ENCODE measurements around the gene MPDZ. TPM values are rescaled to one million over a fixed set of nuclear protein-coding genes. Genes with fewer than 3 reads are reported as not detected.

MPDZ gene
- total RNA-seq, 1 donor from 2014 or later = 88.3 TPM

DNA sequence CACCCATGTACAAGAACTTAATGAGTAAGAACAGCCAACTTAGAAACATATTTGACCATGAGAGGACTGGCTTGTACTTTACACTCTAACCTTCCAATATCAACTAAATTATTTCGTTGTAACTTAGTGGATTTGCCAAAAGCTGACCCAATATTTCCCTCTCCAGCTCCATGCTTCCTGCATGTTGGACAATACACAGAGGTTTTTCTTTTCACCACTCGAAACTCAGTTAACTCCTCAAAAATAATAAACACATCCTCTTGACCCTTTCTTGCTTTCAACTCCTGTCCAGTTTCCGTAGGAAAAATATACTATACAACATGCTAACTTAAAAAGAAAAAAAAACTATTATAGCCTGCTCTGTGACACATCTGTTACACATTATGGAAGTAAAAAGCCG is 188.9 kb downstream of the MPDZ start:
- H3K27me3 Mint-ChIP-seq (ENCODE audit: insufficient read depth, low read depth) = peaks cover 2% of the 10 kb centered on the region
- TF ChIP-seq, protein P1, sequence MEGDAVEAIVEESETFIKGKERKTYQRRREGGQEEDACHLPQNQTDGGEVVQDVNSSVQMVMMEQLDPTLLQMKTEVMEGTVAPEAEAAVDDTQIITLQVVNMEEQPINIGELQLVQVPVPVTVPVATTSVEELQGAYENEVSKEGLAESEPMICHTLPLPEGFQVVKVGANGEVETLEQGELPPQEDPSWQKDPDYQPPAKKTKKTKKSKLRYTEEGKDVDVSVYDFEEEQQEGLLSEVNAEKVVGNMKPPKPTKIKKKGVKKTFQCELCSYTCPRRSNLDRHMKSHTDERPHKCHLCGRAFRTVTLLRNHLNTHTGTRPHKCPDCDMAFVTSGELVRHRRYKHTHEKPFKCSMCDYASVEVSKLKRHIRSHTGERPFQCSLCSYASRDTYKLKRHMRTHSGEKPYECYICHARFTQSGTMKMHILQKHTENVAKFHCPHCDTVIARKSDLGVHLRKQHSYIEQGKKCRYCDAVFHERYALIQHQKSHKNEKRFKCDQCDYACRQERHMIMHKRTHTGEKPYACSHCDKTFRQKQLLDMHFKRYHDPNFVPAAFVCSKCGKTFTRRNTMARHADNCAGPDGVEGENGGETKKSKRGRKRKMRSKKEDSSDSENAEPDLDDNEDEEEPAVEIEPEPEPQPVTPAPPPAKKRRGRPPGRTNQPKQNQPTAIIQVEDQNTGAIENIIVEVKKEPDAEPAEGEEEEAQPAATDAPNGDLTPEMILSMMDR (IDR thresholded peaks at IDR 0.05) = no peak
- TF ChIP-seq EZH2 (IDR thresholded peaks at IDR 0.05) = no peak
- TF ChIP-seq EZH2phosphoT487 (IDR thresholded peaks at IDR 0.05) = no peak
- H3K36me3 Mint-ChIP-seq = peaks cover 1% of the 10 kb centered on the region

DNA sequence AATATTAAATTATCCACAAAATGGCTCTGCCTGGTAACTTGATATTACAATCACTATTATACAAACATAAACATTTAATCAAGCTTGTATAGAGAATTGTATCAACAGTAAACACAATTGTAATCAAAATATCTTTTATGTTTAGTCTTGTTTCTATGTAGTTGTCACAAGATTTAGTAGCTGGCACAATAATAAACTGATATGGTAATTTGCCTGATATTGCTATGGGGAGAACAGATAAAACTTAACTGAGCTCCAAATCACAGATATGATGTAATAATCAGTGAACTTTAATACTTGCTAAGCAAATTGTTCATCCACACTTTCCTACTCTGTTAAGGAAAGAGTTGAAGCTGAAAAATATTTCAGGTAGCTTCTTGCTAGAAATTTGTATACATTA is 189.8 kb downstream of the MPDZ start:
- H3K27ac ChIP-seq = no peak overlapping the region
- TF ChIP-seq, protein P1 (IDR thresholded peaks at IDR 0.05) = no peak
- no peak for TF ChIP-seq EZH2phosphoT487 (IDR thresholded peaks at IDR 0.05)
- no peak for TF ChIP-seq EZH2 (IDR thresholded peaks at IDR 0.05)
- no peak for DNase-seq (ENCODE audit: low spot score)
- H3K36me3 Mint-ChIP-seq = peaks cover under 1% of the 10 kb centered on the region
- H4K20me1 ChIP-seq (ENCODE audit: low read depth) = no peaks in the 10 kb centered on the region
- H3K79me2 ChIP-seq (ENCODE audit: low read depth) = no peaks in the 10 kb centered on the region
- no peak overlapping the region for H3K4me3 ChIP-seq
- H3F3A ChIP-seq (ENCODE audit: low read depth) = no peaks in the 10 kb centered on the region
- no peak overlapping the region for H3K4me3 Mint-ChIP-seq
- H3K9ac ChIP-seq = no peak overlapping the region
- H3K27me3 Mint-ChIP-seq (ENCODE audit: insufficient read depth, low read depth) = peaks cover 2% of the 10 kb centered on the region
- H3K9me3 Mint-ChIP-seq = no peaks in the 10 kb centered on the region
- H3K27ac Mint-ChIP-seq = no peak overlapping the region
- H2AFZ ChIP-seq (replicated peaks) = no peak overlapping the region
- no peaks in the 10 kb centered on the region for H3K36me3 ChIP-seq
- H3K9me3 ChIP-seq (ENCODE audit: low read depth) = no peaks in the 10 kb centered on the region
- no peaks in the 10 kb centered on the region for H3K4me1 ChIP-seq
- no peaks in the 10 kb centered on the region for H3K27me3 ChIP-seq
- H3K4me1 Mint-ChIP-seq = peaks cover 14% of the 10 kb centered on the region
- H3K4me2 ChIP-seq = no peak overlapping the region

More for the DNA sequence above, 188.9 kb downstream of the MPDZ start:
- Mint-ChIP-seq H3K4me3 (no peak overlapping the region), H3K4me1 (peaks cover 14% of the 10 kb centered on the region), H3K9me3 (no peaks in the 10 kb centered on the region), H3K27ac (no peak overlapping the region)
- H3K79me2 ChIP-seq (ENCODE audit: low read depth) = no peaks in the 10 kb centered on the region
- H3K4me1 ChIP-seq = no peaks in the 10 kb centered on the region
- no peak overlapping the region for H3K4me3 ChIP-seq
- H3K27me3 ChIP-seq = no peaks in the 10 kb centered on the region
- no peak overlapping the region for H3K27ac ChIP-seq
- no peak for DNase-seq (ENCODE audit: low spot score)
- no peaks in the 10 kb centered on the region for H3K9me3 ChIP-seq (ENCODE audit: low read depth)
- no peaks in the 10 kb centered on the region for H4K20me1 ChIP-seq (ENCODE audit: low read depth)
- H3F3A ChIP-seq (ENCODE audit: low read depth) = no peaks in the 10 kb centered on the region
- H3K36me3 ChIP-seq = no peaks in the 10 kb centered on the region
- H3K9ac ChIP-seq = no peak overlapping the region
- no peak overlapping the region for H2AFZ ChIP-seq (replicated peaks)
- no peak overlapping the region for H3K4me2 ChIP-seq

DNA sequence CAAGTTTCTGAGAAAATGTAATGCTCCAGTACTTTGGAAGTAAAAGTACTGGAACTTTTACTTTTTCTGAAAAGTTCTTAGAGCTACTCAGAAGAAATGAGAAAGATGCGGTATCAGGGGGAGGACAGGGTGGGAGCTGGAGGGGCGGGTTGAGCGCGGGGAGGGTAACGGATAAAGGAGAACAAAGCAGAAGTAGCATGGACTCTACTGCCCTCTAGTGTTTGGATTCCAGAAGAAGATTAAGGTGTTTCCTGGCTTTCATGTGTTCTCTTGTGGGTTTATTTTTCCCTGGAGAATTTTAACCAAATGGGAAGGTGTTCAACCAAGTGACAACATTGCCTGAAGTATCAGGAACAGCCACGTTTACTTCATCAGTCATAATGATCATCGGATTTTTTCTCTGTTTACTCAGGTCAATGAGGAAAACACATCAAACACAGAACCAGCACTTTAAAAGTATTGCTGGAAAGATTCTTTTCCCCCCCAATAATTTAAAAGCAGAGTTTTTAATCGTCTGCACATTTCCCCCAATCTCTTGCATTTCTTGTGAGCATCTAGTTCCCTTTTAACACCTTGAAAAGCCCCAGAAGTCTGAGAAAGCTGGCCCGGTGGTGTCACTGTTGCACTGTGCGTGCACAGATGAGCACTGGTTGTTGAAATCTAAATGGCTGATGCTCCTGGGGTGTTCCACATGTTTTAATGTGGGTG is 190.6 kb downstream of the MPDZ start:
- Mint-ChIP-seq H3K4me3 (no peak overlapping the region), H3K9me3 (no peaks in the 10 kb centered on the region), H3K4me1 (peaks cover 14% of the 10 kb centered on the region), H3K27ac (peak overlapping the region; percentile 93), H3K36me3 (no peaks in the 10 kb centered on the region), H3K27me3 (ENCODE audit: insufficient read depth, low read depth) (peaks cover 2% of the 10 kb centered on the region)
- Histone ChIP-seq H2AFZ (replicated peaks) (peak overlapping the region; percentile 53), H3K27ac (no peak overlapping the region), H3K4me3 (no peak overlapping the region), H3K36me3 (no peaks in the 10 kb centered on the region), H3K4me2 (peak overlapping the region; percentile 15), H3K9ac (no peak overlapping the region), H3K27me3 (no peaks in the 10 kb centered on the region), H3K79me2 (ENCODE audit: low read depth) (no peaks in the 10 kb centered on the region), H3K9me3 (ENCODE audit: low read depth) (no peaks in the 10 kb centered on the region), H3K4me1 (peaks cover 5% of the 10 kb centered on the region), H3F3A (ENCODE audit: low read depth) (no peaks in the 10 kb centered on the region), H4K20me1 (ENCODE audit: low read depth) (no peaks in the 10 kb centered on the region)
- TF ChIP-seq EZH2 (IDR thresholded peaks at IDR 0.05) = no peak
- TF ChIP-seq, protein P1 (IDR thresholded peaks at IDR 0.05) = peak; percentile 72
- DNase-seq (ENCODE audit: low spot score) = peak; percentile 81

Measured in neural progenitor cell (in vitro differentiated cells).